Measurements from ENCODE around the gene SH2D3A. TPM values are rescaled to one million over a fixed set of nuclear protein-coding genes. Genes with fewer than 3 reads are reported as not detected.

SH2D3A gene
- polyA plus RNA-seq, 3 donors, result 0.11 TPM; not detected in 2

- intact Hi-C loops (cut with micrococcal nuclease), result loop anchor here (5.0 kb wide), 3 partner anchors 75 to 310 kb away; no protein-coding TSS in a partner anchor
- H3K27me3 ChIP-seq (ENCODE audit: control insufficient read depth in 2 of 2, insufficient read depth in 2 of 2, low read length in 2 of 2), result peaks cover 0 to 8% of the 10 kb centered on the region in 2 donors
- H3K9me3 ChIP-seq (replicated peaks in 1 of 2; ENCODE audit: control insufficient read depth in 1 of 2, insufficient read depth in 1 of 2, low read length in 2 of 2), result no peaks in the 10 kb centered on the region
- H3K4me3 Mint-ChIP-seq, result peak overlapping the region; percentile 95 to 97
- H3K27ac Mint-ChIP-seq, result peak overlapping the region; percentile 89 to 98 (median 96)
- peak overlapping the region; percentile 85 for H2AFZ ChIP-seq (ENCODE audit: insufficient read depth, low read depth, low read length, poor library complexity, severe bottlenecking)
- H3K4me1 Mint-ChIP-seq, result peaks cover 48% of the 10 kb centered on the region
- peaks cover 32 to 35% of the 10 kb centered on the region in 2 donors for H3K36me3 Mint-ChIP-seq
- H4K20me1 ChIP-seq (ENCODE audit: insufficient read depth, low read length), result peaks cover 11% of the 10 kb centered on the region
- DNase-seq, result no peak
- peaks cover 50 to 56% of the 10 kb centered on the region in 2 donors for H3K4me1 ChIP-seq (ENCODE audit: control insufficient read depth in 1 of 2, insufficient read depth in 2 of 2, low read length in 2 of 2)
- H3K9me3 Mint-ChIP-seq, result no peaks in the 10 kb centered on the region
- peak overlapping the region; percentile 89 for H3K9ac ChIP-seq (ENCODE audit: insufficient read depth, low read length, poor library complexity, severe bottlenecking)
- peak overlapping the region; percentile 72 to 87 for H3K27ac ChIP-seq (ENCODE audit: low read depth in 1 of 2, low read length in 2 of 2)
- H3K79me2 ChIP-seq (ENCODE audit: insufficient read depth, low read length), result peaks cover 14% of the 10 kb centered on the region
- peak overlapping the region; percentile 72 to 97 (median 78) for H3K4me3 ChIP-seq (replicated peaks in 1 of 3; ENCODE audit: low read depth in 2 of 3, low read length in 3 of 3)
- peaks cover 2 to 15% (median 13%) of the 10 kb centered on the region in 3 donors for H3K27me3 Mint-ChIP-seq (ENCODE audit: low read depth in 3 of 3)
- peak; percentile 49 for TF ChIP-seq CTCF (IDR thresholded peaks at IDR 0.05)
- 0% methylated on average over 13 of the region's 16 CpGs for WGBS (ENCODE audit: insufficient coverage)
- H3K4me2 ChIP-seq (replicated peaks; ENCODE audit: extremely low read depth, low read length, poor library complexity, severe bottlenecking), result peak overlapping the region; percentile 99
- H3K36me3 ChIP-seq (replicated peaks in 1 of 2; ENCODE audit: control insufficient read depth in 1 of 2, insufficient read depth in 2 of 2, low read length in 2 of 2), result peaks cover 21 to 36% of the 10 kb centered on the region in 2 donors
Observed at GRCh38 chr19:6736917-6737283, 30.3 kb downstream of the SH2D3A start.

GRCh38 chr19:6736169-6736916, 30.9 kb downstream of the SH2D3A start:
- Histone ChIP-seq H3K36me3 (replicated peaks in 1 of 2; ENCODE audit: control insufficient read depth in 1 of 2, insufficient read depth in 2 of 2, low read length in 2 of 2) (peaks cover 25 to 40% of the 10 kb centered on the region in 2 donors), H3K9me3 (replicated peaks in 1 of 2; ENCODE audit: control insufficient read depth in 1 of 2, insufficient read depth in 1 of 2, low read length in 2 of 2) (no peaks in the 10 kb centered on the region), H3K4me1 (ENCODE audit: control insufficient read depth in 1 of 2, insufficient read depth in 2 of 2, low read length in 2 of 2) (peaks cover 48 to 55% of the 10 kb centered on the region in 2 donors), H3K27ac (ENCODE audit: low read depth in 1 of 2, low read length in 2 of 2) (peak overlapping the region; percentile 72 to 87), H4K20me1 (ENCODE audit: insufficient read depth, low read length) (peaks cover 11% of the 10 kb centered on the region), H3K27me3 (ENCODE audit: control insufficient read depth in 2 of 2, insufficient read depth in 2 of 2, low read length in 2 of 2) (peaks cover 0 to 8% of the 10 kb centered on the region in 2 donors), H3K79me2 (ENCODE audit: insufficient read depth, low read length) (peaks cover 14% of the 10 kb centered on the region), H3K4me2 (replicated peaks; ENCODE audit: extremely low read depth, low read length, poor library complexity, severe bottlenecking) (peak overlapping the region; percentile 99), H3K9ac (ENCODE audit: insufficient read depth, low read length, poor library complexity, severe bottlenecking) (peak overlapping the region; percentile 89), H3K4me3 (replicated peaks in 1 of 3; ENCODE audit: low read depth in 2 of 3, low read length in 3 of 3) (peak overlapping the region; percentile 72 to 97 (median 78)), H2AFZ (ENCODE audit: insufficient read depth, low read depth, low read length, poor library complexity, severe bottlenecking) (peak overlapping the region; percentile 85)
- peak; percentile 75 for TF ChIP-seq CTCF (IDR thresholded peaks at IDR 0.05)
- Mint-ChIP-seq H3K27ac (peak overlapping the region; percentile 89 to 98 (median 96)), H3K4me1 (peaks cover 44% of the 10 kb centered on the region), H3K27me3 (ENCODE audit: low read depth in 3 of 3) (peaks cover 2 to 13% (median 10%) of the 10 kb centered on the region in 3 donors), H3K9me3 (no peaks in the 10 kb centered on the region), H3K36me3 (peaks cover 32 to 41% of the 10 kb centered on the region in 2 donors), H3K4me3 (peak overlapping the region; percentile 95 to 97)
- WGBS (ENCODE audit: insufficient coverage), result 30% methylated on average over 24 of the region's 25 CpGs
- intact Hi-C loops (cut with micrococcal nuclease), result loop anchor here (5.0 kb wide), 3 partner anchors 74 to 309 kb away; no protein-coding TSS in a partner anchor
- peak; percentile 79 to 86 (median 80) for DNase-seq

All from CD14-positive monocyte (primary cell).